ENCODE results near the gene PARS2.

DNA sequence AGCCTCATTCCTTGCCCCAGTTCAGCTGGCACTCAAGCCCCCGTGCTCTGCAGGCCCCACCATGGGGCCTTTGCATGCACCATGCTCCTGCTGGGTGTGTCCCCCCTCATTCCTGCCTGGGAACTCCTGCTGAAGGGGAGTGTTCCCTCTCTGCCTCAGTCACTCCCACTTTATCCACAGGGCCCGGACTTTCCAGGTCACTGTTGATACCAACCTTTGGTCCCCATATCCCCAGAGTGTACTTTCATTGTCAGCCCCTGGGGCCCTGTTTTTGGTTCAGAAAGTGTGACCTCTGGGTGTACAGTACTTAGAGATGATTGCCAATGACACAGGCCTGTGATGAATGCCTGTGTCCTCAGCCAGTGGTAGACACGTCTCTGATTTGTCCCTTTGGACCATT, 33.9 kb upstream of the PARS2 start:
- TF ChIP-seq, protein P1, sequence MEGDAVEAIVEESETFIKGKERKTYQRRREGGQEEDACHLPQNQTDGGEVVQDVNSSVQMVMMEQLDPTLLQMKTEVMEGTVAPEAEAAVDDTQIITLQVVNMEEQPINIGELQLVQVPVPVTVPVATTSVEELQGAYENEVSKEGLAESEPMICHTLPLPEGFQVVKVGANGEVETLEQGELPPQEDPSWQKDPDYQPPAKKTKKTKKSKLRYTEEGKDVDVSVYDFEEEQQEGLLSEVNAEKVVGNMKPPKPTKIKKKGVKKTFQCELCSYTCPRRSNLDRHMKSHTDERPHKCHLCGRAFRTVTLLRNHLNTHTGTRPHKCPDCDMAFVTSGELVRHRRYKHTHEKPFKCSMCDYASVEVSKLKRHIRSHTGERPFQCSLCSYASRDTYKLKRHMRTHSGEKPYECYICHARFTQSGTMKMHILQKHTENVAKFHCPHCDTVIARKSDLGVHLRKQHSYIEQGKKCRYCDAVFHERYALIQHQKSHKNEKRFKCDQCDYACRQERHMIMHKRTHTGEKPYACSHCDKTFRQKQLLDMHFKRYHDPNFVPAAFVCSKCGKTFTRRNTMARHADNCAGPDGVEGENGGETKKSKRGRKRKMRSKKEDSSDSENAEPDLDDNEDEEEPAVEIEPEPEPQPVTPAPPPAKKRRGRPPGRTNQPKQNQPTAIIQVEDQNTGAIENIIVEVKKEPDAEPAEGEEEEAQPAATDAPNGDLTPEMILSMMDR (conservative IDR thresholded peaks at IDR 0.05; ENCODE audit: low read depth, low read length), result no peak
- TF ChIP-seq EZH2 (IDR thresholded peaks at IDR 0.05; ENCODE audit: low read length, unreplicated experiment), result no peak

All from PC-3 (cell line).